Measurements from ENCODE around the gene DPRX.

DNA sequence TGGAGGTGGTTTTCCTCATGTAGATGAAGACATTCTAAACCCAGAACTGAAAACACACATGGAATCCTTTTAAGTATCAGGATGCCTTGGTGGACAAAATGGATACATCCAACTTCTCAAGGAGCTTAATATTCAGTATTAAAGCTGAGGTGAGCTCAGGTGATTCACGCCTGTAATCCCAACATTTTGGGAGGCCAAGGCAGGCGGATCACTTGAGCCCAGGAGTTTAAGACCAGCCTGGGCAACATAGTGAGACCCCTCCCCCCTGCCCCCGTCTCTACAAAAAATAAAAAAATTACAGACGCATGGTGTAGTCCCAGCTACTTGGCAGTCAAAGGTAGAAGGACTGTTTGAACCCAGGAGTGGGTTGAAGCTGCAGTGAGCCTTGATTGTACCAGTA lies 28.8 kb downstream of the DPRX start:
- TF ChIP-seq, protein P1, sequence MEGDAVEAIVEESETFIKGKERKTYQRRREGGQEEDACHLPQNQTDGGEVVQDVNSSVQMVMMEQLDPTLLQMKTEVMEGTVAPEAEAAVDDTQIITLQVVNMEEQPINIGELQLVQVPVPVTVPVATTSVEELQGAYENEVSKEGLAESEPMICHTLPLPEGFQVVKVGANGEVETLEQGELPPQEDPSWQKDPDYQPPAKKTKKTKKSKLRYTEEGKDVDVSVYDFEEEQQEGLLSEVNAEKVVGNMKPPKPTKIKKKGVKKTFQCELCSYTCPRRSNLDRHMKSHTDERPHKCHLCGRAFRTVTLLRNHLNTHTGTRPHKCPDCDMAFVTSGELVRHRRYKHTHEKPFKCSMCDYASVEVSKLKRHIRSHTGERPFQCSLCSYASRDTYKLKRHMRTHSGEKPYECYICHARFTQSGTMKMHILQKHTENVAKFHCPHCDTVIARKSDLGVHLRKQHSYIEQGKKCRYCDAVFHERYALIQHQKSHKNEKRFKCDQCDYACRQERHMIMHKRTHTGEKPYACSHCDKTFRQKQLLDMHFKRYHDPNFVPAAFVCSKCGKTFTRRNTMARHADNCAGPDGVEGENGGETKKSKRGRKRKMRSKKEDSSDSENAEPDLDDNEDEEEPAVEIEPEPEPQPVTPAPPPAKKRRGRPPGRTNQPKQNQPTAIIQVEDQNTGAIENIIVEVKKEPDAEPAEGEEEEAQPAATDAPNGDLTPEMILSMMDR (IDR thresholded peaks at IDR 0.05; ENCODE audit: poor library complexity, severe bottlenecking): no peak
- TF ChIP-seq POLR2AphosphoS5 (IDR thresholded peaks at IDR 0.05) (no peak), RAD21 (conservative IDR thresholded peaks at IDR 0.05) (no peak), EZH2 (IDR thresholded peaks at IDR 0.05; ENCODE audit: borderline replicate concordance, insufficient read depth, low read length, poor library complexity, severe bottlenecking) (no peak), EP300 (conservative IDR thresholded peaks at IDR 0.05; ENCODE audit: poor library complexity, severe bottlenecking) (no peak)
